GM12878 (cell line): Measurements from ENCODE around the gene DUS3L. TPM values are rescaled to one million over a fixed set of nuclear protein-coding genes. Genes with fewer than 3 reads are reported as not detected.

Source experiments
- ATAC-seq: fragments of 200-7000 bp; cut with Tn5 transposase; 3 replicates; pipeline ENCODE4 v1.9.1; 2020; ENCODE audit warnings: mild to moderate bottlenecking, moderate library complexity
- BruUV-seq: library from RNA; stranded (reverse); fragments of 400-500 nt; replicated peaks from 2 replicates; lab custom pipeline; 2021; lab: Mats Ljungman, UMichigan
- CTCF ChIA-PET: fragments of 300-600 bp; sonication (Branson Sonifier 250); formaldehyde crosslinking; extraction: SDS; loops from one replicate; lab custom pipeline; 2021; ENCODE audit warnings: inconsistent platforms; lab: Yijun Ruan, JAX
- POLR2A ChIA-PET: fragments of 350-600 bp; formaldehyde crosslinking; extraction: SDS; loops from one replicate; lab custom pipeline; 2021; ENCODE audit warnings: inconsistent platforms; lab: Charles Lee
- RAD21 ChIA-PET: fragments of 300-600 bp; sonication (Branson Sonifier 250); formaldehyde crosslinking; loops from one replicate; lab custom pipeline; 2023; ENCODE audit warnings: antibody characterized with exemption; ENCODE audit not compliant: unreplicated experiment; lab: Charles Lee
- SMC1A ChIA-PET: fragments of 300-600 bp; sonication (Branson Sonifier 250); formaldehyde crosslinking; loops from one replicate; lab custom pipeline; 2023; ENCODE audit not compliant: unreplicated experiment, uncharacterized antibody; lab: Charles Lee
- DNase-seq: peaks from one replicate; pipeline ENCODE4 v3.0.0-alpha.2; 2011; ENCODE audit warnings: low read depth, low spot score
- FAIRE-seq: peaks from 3 replicates; lab custom pipeline; 2011; peaks lifted over from hg19 to GRCh38; lab: Jason Lieb, UNC
- H2AFZ ChIP-seq: 2 replicates; pipeline ENCODE4 v1.6.0; 2011; ENCODE audit warnings: low read depth, low read length, control low read depth; ENCODE audit not compliant: control insufficient read depth
- H3K27ac ChIP-seq: 2 replicates; pipeline ENCODE4 v1.5.1; 2011; ENCODE audit warnings: control low read depth; ENCODE audit not compliant: control insufficient read depth, insufficient read depth
- H3K27me3 ChIP-seq, 2 experiments: replicated peaks in 1 of 2; 2 replicates each; pipeline versions ENCODE4 v1.6.0 to v1.6.1; 2011; ENCODE audit warnings: low read length in 1 of 2; ENCODE audit not compliant: control insufficient read depth in 2 of 2, insufficient read depth in 2 of 2
- H3K36me3 ChIP-seq, 2 experiments: 2 replicates each; pipeline ENCODE4 v1.5.1; 2011; ENCODE audit warnings: low read length in 1 of 2; ENCODE audit not compliant: control insufficient read depth in 2 of 2, insufficient read depth in 2 of 2
- H3K4me1 ChIP-seq: 2 replicates; pipeline ENCODE4 v1.6.1; 2011; ENCODE audit warnings: mild to moderate bottlenecking, low read length, moderate library complexity, mixed read lengths; ENCODE audit not compliant: control insufficient read depth, insufficient read depth
- H3K4me2 ChIP-seq: 2 replicates; pipeline ENCODE4 v1.6.0; 2011; ENCODE audit warnings: control low read depth; ENCODE audit not compliant: control insufficient read depth, insufficient read depth
- H3K4me3 ChIP-seq: fragments of 200-600 bp; sonication (generic); 2 replicates; pipeline ENCODE4 v1.5.1; 2016
- H3K79me2 ChIP-seq: 2 replicates; pipeline ENCODE4 v1.6.0; 2011; ENCODE audit warnings: low read length; ENCODE audit not compliant: control insufficient read depth, insufficient read depth
- H3K9ac ChIP-seq: 2 replicates; pipeline ENCODE4 v1.8.0; 2011; ENCODE audit warnings: low read length, control low read depth, mixed read lengths; ENCODE audit not compliant: control insufficient read depth, insufficient read depth
- H3K9me3 ChIP-seq: replicated peaks from 3 replicates; pipeline ENCODE4 v1.5.1; 2011; ENCODE audit warnings: mild to moderate bottlenecking, low read length; ENCODE audit not compliant: control insufficient read depth, insufficient read depth
- H4K20me1 ChIP-seq: 2 replicates; pipeline ENCODE4 v1.6.0; 2011; ENCODE audit not compliant: control insufficient read depth, insufficient read depth
- ATF3 ChIP-seq: IDR thresholded peaks from 2 replicates; pipeline ENCODE4 v1.6.1; 2011; ENCODE audit warnings: low read depth, mild to moderate bottlenecking, low read length, moderate library complexity, borderline replicate concordance; ENCODE audit errors: extremely low read depth
- BCLAF1 ChIP-seq: fragments of 450-650 bp; IDR thresholded peaks from 2 replicates; pipeline ENCODE4 v1.6.1; 2017; ENCODE audit warnings: antibody characterized with exemption, mild to moderate bottlenecking, moderate library complexity
- CEBPZ ChIP-seq: fragments of 150-350 bp; IDR thresholded peaks from 2 replicates; pipeline ENCODE4 v1.6.1; 2016; ENCODE audit warnings: low read depth, low read length
- GATAD2B ChIP-seq: fragments of 450-650 bp; conservative IDR thresholded peaks from 2 replicates; pipeline ENCODE4 v1.6.1; 2017; ENCODE audit warnings: low read depth, mild to moderate bottlenecking, moderate library complexity
- IRF5 ChIP-seq: fragments of 450-650 bp; IDR thresholded peaks from 2 replicates; pipeline ENCODE4 v1.6.1; 2017; ENCODE audit warnings: borderline replicate concordance
- MLLT1 ChIP-seq: fragments of 450-650 bp; IDR thresholded peaks from 2 replicates; pipeline ENCODE4 v1.6.1; 2016; ENCODE audit warnings: mild to moderate bottlenecking
- MYC ChIP-seq: IDR thresholded peaks from 2 replicates; pipeline ENCODE4 v1.6.1; 2011; ENCODE audit warnings: mild to moderate bottlenecking, low read length, moderate library complexity, inconsistent platforms; ENCODE audit not compliant: insufficient read depth, insufficient replicate concordance, insufficient read length, severe bottlenecking
- TCF12 ChIP-seq: IDR thresholded peaks from 2 replicates; pipeline ENCODE4 v1.6.1; 2011; ENCODE audit warnings: low read depth, mild to moderate bottlenecking, low read length
- YBX1 ChIP-seq: fragments of 450-650 bp; IDR thresholded peaks from 2 replicates; pipeline ENCODE4 v1.6.1; 2016; ENCODE audit warnings: antibody characterized with exemption
- ZNF207 ChIP-seq: fragments of 450-650 bp; IDR thresholded peaks from 2 replicates; pipeline ENCODE4 v1.6.1; 2014; ENCODE audit warnings: antibody characterized with exemption, mild to moderate bottlenecking, borderline replicate concordance
- ZNF274 ChIP-seq: IDR thresholded peaks from one replicate; pipeline ENCODE4 v1.8.0; 2011; ENCODE audit not compliant: insufficient read length, insufficient read depth
- ZNF622 ChIP-seq: fragments of 450-650 bp; IDR thresholded peaks from 2 replicates; pipeline ENCODE4 v1.6.1; 2017; ENCODE audit warnings: mild to moderate bottlenecking, inconsistent platforms
- WGBS: methylation state at CpG from one replicate; pipeline ENCODE4 v1.1.6; 2016; ENCODE audit warnings: low lambda C conversion rate; ENCODE audit not compliant: insufficient replicate concordance, insufficient coverage; ENCODE audit errors: missing lambda C conversion rate; 5-methylcytosine and 5-hydroxymethylcytosine counted together
- in situ Hi-C: fragments of 300-500 bp; cut with MboI; formaldehyde crosslinking; loops from 9 replicates; pipeline ENCODE4 v1.14.3; 2018; ENCODE audit warnings: mixed read lengths
- intact Hi-C: fragments of 100-400 bp; cut with micrococcal nuclease; formaldehyde crosslinking; loops from one replicate; pipeline ENCODE4 v1.14.2; 2022; ENCODE audit not compliant: unreplicated experiment
- polyA plus RNA-seq, 11 experiments: library from polyadenylated mRNA; depleted of rRNA in 4 of 11; unstranded in 6 of 11; stranded (reverse) in 5 of 11; fragments of >200 nt; fragmentation: Nextera tagmentation in 4 of 11; fragmentation: Illumina TruSeq in 1 of 11; extraction: Ambion mirVana in 4 of 11; extraction: Trizol in 1 of 11; gene quantifications; 1 replicate in 1 of 11; 2 replicates in 10 of 11; pipeline versions ENCODE4 v1.2.1 to v1.2.3, GENCODE V29; 2011 to 2016; ENCODE audit warnings: inconsistent platforms in 2 of 11, missing spikeins in 2 of 11, low read depth in 1 of 11
- total RNA-seq, 4 experiments: library from RNA; depleted of rRNA in 3 of 4; stranded (reverse); fragments of >200 nt in 3 of 4; fragmentation: Illumina TruSeq in 1 of 4; extraction: Trizol in 1 of 4; gene quantifications; 2 replicates each; pipeline versions ENCODE4 v1.2.1 to v1.2.3, GENCODE V29; 2013 to 2021
- TF ChIP-seq, protein P1 (sequence below): IDR thresholded peaks from 2 replicates; pipeline ENCODE4 v1.6.1; 2011; ENCODE audit warnings: low read depth, low read length, improper control_type of control experiment, borderline replicate concordance

DUS3L gene
- total and polyA plus RNA-seq, 10 of the 15 experiments (the other 5 are each of a cell fraction or from before 2014, with no cell fraction given): 0.64 to 47.6 (median 31.1) TPM

- Histone ChIP-seq H4K20me1 (no peaks in the 10 kb centered on the region), H3K4me1 (peaks cover 7% of the 10 kb centered on the region), H2AFZ (no peak overlapping the region), H3K79me2 (no peaks in the 10 kb centered on the region), H3K36me3 (no peaks in the 10 kb centered on the region), H3K4me3 (no peak overlapping the region), H3K27me3 (no peaks in the 10 kb centered on the region; a peak in 2 of 4 replicates), H3K9me3 (no peaks in the 10 kb centered on the region), H3K4me2 (no peak overlapping the region), H3K27ac (no peak overlapping the region), H3K9ac (no peak overlapping the region)
- no peak for FAIRE-seq
- ChIA-PET SMC1A (no interaction called here), POLR2A (no interaction called here), RAD21 (no interaction called here), CTCF (interaction anchor here (0.7 kb wide), 1 partner anchor 215 kb away, joined by 3 read pairs; no protein-coding TSS in a partner anchor)
- in situ Hi-C loops (loop anchor here (5.0 kb wide), 1 partner anchor 215 kb away; no protein-coding TSS in a partner anchor), intact Hi-C loops (loop anchor here (10.0 kb wide), 1 partner anchor 218 kb away; no protein-coding TSS in a partner anchor)
- BruUV-seq: no TSS peak
- 77% methylated on average over 5 of the region's 5 CpGs for WGBS
- DNase-seq: no peak
- ATAC-seq: no peak
- no peak for TF ChIP-seq ZNF274
- no peak for TF ChIP-seq ATF3
- no peak for TF ChIP-seq CEBPZ
- no peak for TF ChIP-seq TCF12
- TF ChIP-seq, protein P1, sequence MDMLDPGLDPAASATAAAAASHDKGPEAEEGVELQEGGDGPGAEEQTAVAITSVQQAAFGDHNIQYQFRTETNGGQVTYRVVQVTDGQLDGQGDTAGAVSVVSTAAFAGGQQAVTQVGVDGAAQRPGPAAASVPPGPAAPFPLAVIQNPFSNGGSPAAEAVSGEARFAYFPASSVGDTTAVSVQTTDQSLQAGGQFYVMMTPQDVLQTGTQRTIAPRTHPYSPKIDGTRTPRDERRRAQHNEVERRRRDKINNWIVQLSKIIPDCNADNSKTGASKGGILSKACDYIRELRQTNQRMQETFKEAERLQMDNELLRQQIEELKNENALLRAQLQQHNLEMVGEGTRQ: no peak
- TF ChIP-seq YBX1: no peak
- no peak for TF ChIP-seq IRF5
- no peak for TF ChIP-seq MYC
- TF ChIP-seq ZNF622: no peak
- TF ChIP-seq MLLT1: no peak
- TF ChIP-seq BCLAF1: no peak
- TF ChIP-seq GATAD2B: no peak
- no peak for TF ChIP-seq ZNF207
Measured at GRCh38 chr19:5806905-5807304, 15.9 kb upstream of the DUS3L start.
